HG02678 (cell line): ENCODE data around the gene PCYT1A.
"Not testable (repeated sequence)": the region's sequence is repeated elsewhere in the genome, so short reads cannot be mapped to it uniquely, and the experiment has no call there.

Experiments
- ATAC-seq: cut with Tn5 transposase; IDR thresholded peaks from one replicate; pipeline ENCODE4 v1.9.1; 2021; ENCODE audit warnings: mild to moderate bottlenecking, moderate library complexity; ENCODE audit not compliant: unreplicated experiment

PCYT1A gene

GRCh38 chr3:196216681-196217211 lies 70.8 kb downstream of the PCYT1A start:
- ATAC-seq, result no peak

GRCh38 chr3:196216089-196216564 lies 71.4 kb downstream of the PCYT1A start, which contains the start of gene SLC51A:
Gene SLC51A (plus strand): TSS chr3:196216534. CDS start chr3:196216713, 179 bp downstream.
- ATAC-seq, result no peak

GRCh38 chr3:196215493-196216020 lies 72.0 kb downstream of the PCYT1A start:
- no peak for ATAC-seq

- no peak for ATAC-seq
These were observed 72.6 kb downstream of the PCYT1A start for GRCh38 chr3:196214783-196215441.

- ATAC-seq, result no peak
These were observed 76.6 kb downstream of the PCYT1A start, which contains the start of gene ZDHHC19 for GRCh38 chr3:196210673-196211556. Gene ZDHHC19 (minus strand): TSS chr3:196211400. CDS start chr3:196211315, 85 bp downstream.

- not testable (repeated sequence) for ATAC-seq
These were observed 77.4 kb downstream of the PCYT1A start for GRCh38 chr3:196209944-196210672.

- no peak for ATAC-seq
These were observed 78.4 kb downstream of the PCYT1A start for GRCh38 chr3:196208942-196209695.

GRCh38 chr3:196207833-196208607 lies 79.5 kb downstream of the PCYT1A start:
- no peak for ATAC-seq

- ATAC-seq, result no peak
These were observed 80.2 kb downstream of the PCYT1A start for GRCh38 chr3:196207159-196207832.

- not testable (repeated sequence) for ATAC-seq
These were observed 81.9 kb downstream of the PCYT1A start for GRCh38 chr3:196205442-196206205.

GRCh38 chr3:196203846-196204245 lies 83.7 kb downstream of the PCYT1A start:
- no peak for ATAC-seq

- ATAC-seq, result peak; percentile 81
These were observed 85.0 kb downstream of the PCYT1A start for GRCh38 chr3:196202516-196202970.

- ATAC-seq, result no peak
These were observed 88.5 kb downstream of the PCYT1A start for GRCh38 chr3:196198771-196199753.

GRCh38 chr3:196198081-196198675 lies 89.3 kb downstream of the PCYT1A start:
- ATAC-seq, result no peak

- no peak for ATAC-seq
These were observed 90.0 kb downstream of the PCYT1A start for GRCh38 chr3:196197524-196197923.

- no peak for ATAC-seq
These were observed 91.8 kb downstream of the PCYT1A start for GRCh38 chr3:196195664-196196265.
